Panc1 (cell line): Measurements from ENCODE around the gene EIF4E1B.

Experiments used
- SIN3A ChIP-seq: IDR thresholded peaks from 2 replicates; pipeline ENCODE4 v1.6.1; 2012; ENCODE audit warnings: low read depth, mild to moderate bottlenecking, low read length, moderate library complexity, borderline replicate concordance; ENCODE audit not compliant: insufficient read depth
- TCF7L2 ChIP-seq: IDR thresholded peaks from 2 replicates; pipeline ENCODE4 v1.6.1; 2011; ENCODE audit warnings: mild to moderate bottlenecking, low read depth, low read length, inconsistent platforms
- TF ChIP-seq, protein P1 (sequence below): fragments of 450-650 bp; IDR thresholded peaks from 2 replicates; pipeline ENCODE4 v1.5.1; 2017; ENCODE audit warnings: mild to moderate bottlenecking
- TF ChIP-seq, protein P2 (sequence below), 2 experiments: IDR thresholded peaks; 2 replicates each; pipeline ENCODE4 v1.6.1; 2011 to 2012; ENCODE audit warnings: low read depth in 2 of 2, control low read depth in 1 of 2, low read length in 1 of 2, mild to moderate bottlenecking in 1 of 2, moderate library complexity in 1 of 2; ENCODE audit not compliant: insufficient read depth in 1 of 2

DNA sequence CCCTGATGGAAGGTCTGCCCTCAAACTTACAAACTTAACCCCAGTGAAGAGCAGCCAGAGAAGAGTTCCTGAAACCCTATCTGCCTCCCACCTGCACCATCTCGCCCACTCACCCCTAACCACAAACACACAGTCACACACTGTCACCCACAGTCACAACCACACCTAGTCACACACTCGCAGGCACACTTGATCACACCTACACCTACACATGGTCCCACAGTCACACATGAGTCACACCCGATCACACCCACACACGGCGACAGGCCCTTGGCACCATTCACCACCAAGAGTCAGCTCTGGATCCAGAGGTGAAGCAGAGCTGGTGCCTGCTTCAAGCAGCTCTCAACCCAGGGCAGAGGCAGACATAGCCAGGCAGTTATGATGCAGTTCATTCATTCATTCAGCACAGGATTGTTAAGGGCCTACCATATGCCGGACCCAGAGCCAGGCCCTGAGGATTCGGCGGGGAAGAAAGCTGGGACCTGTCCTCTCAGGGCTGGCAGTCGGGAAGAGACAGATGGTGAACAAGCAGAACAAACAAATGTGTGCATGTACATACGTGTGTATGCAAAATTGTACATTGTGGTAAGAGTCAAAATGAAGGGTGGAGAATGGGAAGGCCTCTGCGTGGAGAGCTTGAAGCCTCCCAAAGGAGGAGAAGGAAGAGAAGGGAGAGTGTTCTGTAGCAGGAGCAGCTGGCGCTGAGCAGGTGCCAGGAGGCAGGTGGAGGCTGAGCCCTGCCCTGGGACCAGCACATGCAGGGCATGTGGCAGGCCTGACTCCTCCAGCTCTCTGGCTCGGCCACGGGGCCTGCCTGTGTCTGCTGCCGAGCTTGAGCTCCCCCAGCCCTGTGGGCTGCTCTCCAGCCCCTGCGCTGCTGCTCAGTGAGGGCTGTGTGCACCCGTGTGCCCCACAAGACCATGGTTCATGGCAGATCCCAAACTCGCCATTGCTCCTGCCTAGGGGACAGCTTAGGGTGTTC, 23.2 kb downstream of the EIF4E1B start:
- TF ChIP-seq, protein P1, sequence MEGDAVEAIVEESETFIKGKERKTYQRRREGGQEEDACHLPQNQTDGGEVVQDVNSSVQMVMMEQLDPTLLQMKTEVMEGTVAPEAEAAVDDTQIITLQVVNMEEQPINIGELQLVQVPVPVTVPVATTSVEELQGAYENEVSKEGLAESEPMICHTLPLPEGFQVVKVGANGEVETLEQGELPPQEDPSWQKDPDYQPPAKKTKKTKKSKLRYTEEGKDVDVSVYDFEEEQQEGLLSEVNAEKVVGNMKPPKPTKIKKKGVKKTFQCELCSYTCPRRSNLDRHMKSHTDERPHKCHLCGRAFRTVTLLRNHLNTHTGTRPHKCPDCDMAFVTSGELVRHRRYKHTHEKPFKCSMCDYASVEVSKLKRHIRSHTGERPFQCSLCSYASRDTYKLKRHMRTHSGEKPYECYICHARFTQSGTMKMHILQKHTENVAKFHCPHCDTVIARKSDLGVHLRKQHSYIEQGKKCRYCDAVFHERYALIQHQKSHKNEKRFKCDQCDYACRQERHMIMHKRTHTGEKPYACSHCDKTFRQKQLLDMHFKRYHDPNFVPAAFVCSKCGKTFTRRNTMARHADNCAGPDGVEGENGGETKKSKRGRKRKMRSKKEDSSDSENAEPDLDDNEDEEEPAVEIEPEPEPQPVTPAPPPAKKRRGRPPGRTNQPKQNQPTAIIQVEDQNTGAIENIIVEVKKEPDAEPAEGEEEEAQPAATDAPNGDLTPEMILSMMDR: no peak
- TF ChIP-seq SIN3A (no peak), TCF7L2 (no peak)
- TF ChIP-seq, protein P2, sequence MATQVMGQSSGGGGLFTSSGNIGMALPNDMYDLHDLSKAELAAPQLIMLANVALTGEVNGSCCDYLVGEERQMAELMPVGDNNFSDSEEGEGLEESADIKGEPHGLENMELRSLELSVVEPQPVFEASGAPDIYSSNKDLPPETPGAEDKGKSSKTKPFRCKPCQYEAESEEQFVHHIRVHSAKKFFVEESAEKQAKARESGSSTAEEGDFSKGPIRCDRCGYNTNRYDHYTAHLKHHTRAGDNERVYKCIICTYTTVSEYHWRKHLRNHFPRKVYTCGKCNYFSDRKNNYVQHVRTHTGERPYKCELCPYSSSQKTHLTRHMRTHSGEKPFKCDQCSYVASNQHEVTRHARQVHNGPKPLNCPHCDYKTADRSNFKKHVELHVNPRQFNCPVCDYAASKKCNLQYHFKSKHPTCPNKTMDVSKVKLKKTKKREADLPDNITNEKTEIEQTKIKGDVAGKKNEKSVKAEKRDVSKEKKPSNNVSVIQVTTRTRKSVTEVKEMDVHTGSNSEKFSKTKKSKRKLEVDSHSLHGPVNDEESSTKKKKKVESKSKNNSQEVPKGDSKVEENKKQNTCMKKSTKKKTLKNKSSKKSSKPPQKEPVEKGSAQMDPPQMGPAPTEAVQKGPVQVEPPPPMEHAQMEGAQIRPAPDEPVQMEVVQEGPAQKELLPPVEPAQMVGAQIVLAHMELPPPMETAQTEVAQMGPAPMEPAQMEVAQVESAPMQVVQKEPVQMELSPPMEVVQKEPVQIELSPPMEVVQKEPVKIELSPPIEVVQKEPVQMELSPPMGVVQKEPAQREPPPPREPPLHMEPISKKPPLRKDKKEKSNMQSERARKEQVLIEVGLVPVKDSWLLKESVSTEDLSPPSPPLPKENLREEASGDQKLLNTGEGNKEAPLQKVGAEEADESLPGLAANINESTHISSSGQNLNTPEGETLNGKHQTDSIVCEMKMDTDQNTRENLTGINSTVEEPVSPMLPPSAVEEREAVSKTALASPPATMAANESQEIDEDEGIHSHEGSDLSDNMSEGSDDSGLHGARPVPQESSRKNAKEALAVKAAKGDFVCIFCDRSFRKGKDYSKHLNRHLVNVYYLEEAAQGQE (IDR thresholded peaks at IDR 0.05; ENCODE audit: insufficient read depth in 1 of 2, low read depth in 2 of 2, low read length in 1 of 2): no peak
